GM19452 (cell line): ENCODE data around the gene SRP14.
"Not testable (repeated sequence)": the region's sequence is repeated elsewhere in the genome, so short reads cannot be mapped to it uniquely, and the experiment has no call there.

Experiments used
- ATAC-seq: cut with Tn5 transposase; IDR thresholded peaks from one replicate; pipeline ENCODE4 v1.9.1; 2021; ENCODE audit not compliant: unreplicated experiment

SRP14 gene

GRCh38 chr15:40038638-40039543, at the start of gene SRP14:
Gene SRP14, minus strand, starts transcription at chr15:40039181. Its CDS starts 65 bp downstream, at chr15:40039116.
- ATAC-seq: peak; percentile 91

- ATAC-seq: no peak
Observed at GRCh38 chr15:40087991-40088928, 49.3 kb upstream of the SRP14 start.

GRCh38 chr15:40087068-40087810, 48.3 kb upstream of the SRP14 start:
- ATAC-seq: no peak

GRCh38 chr15:40085266-40085665, 46.3 kb upstream of the SRP14 start:
- no peak for ATAC-seq

- ATAC-seq: no peak
Observed at GRCh38 chr15:40084650-40085049, 45.7 kb upstream of the SRP14 start.

- no peak for ATAC-seq
Observed at GRCh38 chr15:40082195-40082883, 43.4 kb upstream of the SRP14 start.

- no peak for ATAC-seq
Observed at GRCh38 chr15:40081691-40082194, 42.8 kb upstream of the SRP14 start.

GRCh38 chr15:40080847-40081246, 41.9 kb upstream of the SRP14 start:
- ATAC-seq: no peak

- no peak for ATAC-seq
Observed at GRCh38 chr15:40080104-40080503, 41.1 kb upstream of the SRP14 start.

GRCh38 chr15:40079456-40079855, 40.5 kb upstream of the SRP14 start:
- ATAC-seq: no peak

- no peak for ATAC-seq
Observed at GRCh38 chr15:40075298-40076044, 36.5 kb upstream of the SRP14 start.

- ATAC-seq: not testable (repeated sequence)
Observed at GRCh38 chr15:40074656-40075055, 35.7 kb upstream of the SRP14 start.

GRCh38 chr15:40073716-40074490, 34.9 kb upstream of the SRP14 start:
- ATAC-seq: not testable (repeated sequence)

GRCh38 chr15:40072216-40072990, 33.4 kb upstream of the SRP14 start:
- ATAC-seq: no peak

GRCh38 chr15:40070608-40071218, 31.7 kb upstream of the SRP14 start:
- ATAC-seq: no peak

GRCh38 chr15:40070166-40070557, 31.2 kb upstream of the SRP14 start:
- no peak for ATAC-seq
